Liver (tissue), 3 donors: ENCODE data around the gene SMIM9.

Source experiments
- ATF3 ChIP-seq: IDR thresholded peaks from 2 replicates; pipeline ENCODE4 v1.6.1; 2016; ENCODE audit warnings: antibody characterized with exemption
- CTCF ChIP-seq: fragments of 150-350 bp; IDR thresholded peaks from 2 replicates; pipeline ENCODE4 v1.5.1; 2017; ENCODE audit warnings: improper control_type of control experiment, low read depth, low read length; ENCODE audit not compliant: missing input control
- FOXA1 ChIP-seq: IDR thresholded peaks from 2 replicates; pipeline ENCODE4 v1.6.1; 2016; ENCODE audit warnings: antibody characterized with exemption
- GABPA ChIP-seq, 2 donors: IDR thresholded peaks in 1 of 2; conservative IDR thresholded peaks in 1 of 2; 2 replicates each; pipeline ENCODE4 v1.6.1; 2016; ENCODE audit warnings: antibody characterized with exemption in 2 of 2, mild to moderate bottlenecking in 1 of 2, moderate library complexity in 1 of 2
- HNF4A ChIP-seq, 2 donors: conservative IDR thresholded peaks; 2 replicates each; pipeline ENCODE4 v1.6.1; 2016; ENCODE audit warnings: antibody characterized with exemption in 2 of 2, mild to moderate bottlenecking in 2 of 2
- HNF4G ChIP-seq: IDR thresholded peaks from 2 replicates; pipeline ENCODE4 v1.6.1; 2016; ENCODE audit warnings: antibody characterized with exemption
- JUND ChIP-seq, 2 donors: IDR thresholded peaks; 2 replicates each; pipeline ENCODE4 v1.6.1; 2016; ENCODE audit warnings: antibody characterized with exemption in 2 of 2
- MAX ChIP-seq: IDR thresholded peaks from 2 replicates; pipeline ENCODE4 v1.6.1; 2016; ENCODE audit warnings: antibody characterized with exemption
- REST ChIP-seq: IDR thresholded peaks from 2 replicates; pipeline ENCODE4 v1.6.1; 2016; ENCODE audit warnings: antibody characterized with exemption, mild to moderate bottlenecking
- SP1 ChIP-seq: IDR thresholded peaks from 2 replicates; pipeline ENCODE4 v1.6.1; 2018; ENCODE audit warnings: antibody characterized with exemption, mild to moderate bottlenecking
- TAF1 ChIP-seq: conservative IDR thresholded peaks from 2 replicates; pipeline ENCODE4 v1.6.1; 2016; ENCODE audit warnings: antibody characterized with exemption, mild to moderate bottlenecking
- YY1 ChIP-seq: IDR thresholded peaks from 2 replicates; pipeline ENCODE4 v1.6.1; 2016; ENCODE audit warnings: antibody characterized with exemption, mild to moderate bottlenecking
- donor health status: healthy.
- donor health status: healthy.

- TF ChIP-seq CTCF (no peak), YY1 (no peak), MAX (no peak), HNF4A (conservative IDR thresholded peaks at IDR 0.05) (no peak), REST (no peak), JUND (IDR thresholded peaks at IDR 0.05) (no peak), TAF1 (no peak), GABPA (IDR thresholded peaks at IDR 0.05 in 1 of 2, conservative IDR thresholded peaks at IDR 0.05 in 1 of 2) (no peak), ATF3 (no peak), FOXA1 (no peak), SP1 (no peak), HNF4G (no peak)
Observed at GRCh38 chrX:154775419-154776349, 58.8 kb downstream of the SMIM9 start.
